Osteoblast (primary cell): ENCODE results near the gene OR8G5. TPM values are rescaled to one million over a fixed set of nuclear protein-coding genes. Genes with fewer than 3 reads are reported as not detected.
"Not testable (repeated sequence)": the region's sequence is repeated elsewhere in the genome, so short reads cannot be mapped to it uniquely, and the experiment has no call there.

Experiments
- DNase-seq: peaks from one replicate; pipeline ENCODE4 v3.0.0; 2011; ENCODE audit warnings: low spot score, mixed read lengths; ENCODE audit not compliant: insufficient read length; ENCODE audit errors: missing footprints
- H2AFZ ChIP-seq: 2 replicates; pipeline ENCODE4 v1.6.0; 2011; ENCODE audit warnings: mild to moderate bottlenecking, low read length
- H3K27ac ChIP-seq: 2 replicates; pipeline ENCODE4 v1.5.1; 2011; ENCODE audit warnings: mild to moderate bottlenecking, low read depth, low read length, moderate library complexity
- H3K27me3 ChIP-seq: 2 replicates; pipeline ENCODE4 v1.6.0; 2012; ENCODE audit warnings: mild to moderate bottlenecking, control low read depth, inconsistent platforms, low read length, moderate library complexity; ENCODE audit not compliant: insufficient read depth
- H3K36me3 ChIP-seq: 2 replicates; pipeline ENCODE4 v1.5.1; 2011; ENCODE audit warnings: mild to moderate bottlenecking, low read length, control low read depth, moderate library complexity; ENCODE audit not compliant: insufficient read depth
- H3K4me1 ChIP-seq: 2 replicates; pipeline ENCODE4 v1.5.1; 2011; ENCODE audit warnings: mild to moderate bottlenecking, low read length, control low read depth, moderate library complexity; ENCODE audit not compliant: insufficient read depth
- H3K4me2 ChIP-seq: 2 replicates; pipeline ENCODE4 v1.6.0; 2011; ENCODE audit warnings: mild to moderate bottlenecking, low read length; ENCODE audit not compliant: insufficient read depth
- H3K4me3 ChIP-seq: fragments of 200-600 bp; sonication (generic); 3 replicates; pipeline ENCODE4 v1.5.1; 2012; ENCODE audit warnings: mild to moderate bottlenecking, low read length, inconsistent platforms; ENCODE audit not compliant: insufficient read depth
- H3K79me2 ChIP-seq: 2 replicates; pipeline ENCODE4 v1.6.0; 2012; ENCODE audit warnings: mild to moderate bottlenecking, low read length, control low read depth, inconsistent platforms; ENCODE audit not compliant: insufficient read depth
- H3K9me3 ChIP-seq: 2 replicates; pipeline ENCODE4 v1.5.1; 2011; ENCODE audit warnings: low read depth, low read length, control low read depth
- H4K20me1 ChIP-seq: 2 replicates; pipeline ENCODE4 v1.6.0; 2012; ENCODE audit warnings: mild to moderate bottlenecking, low read length, control low read depth; ENCODE audit not compliant: insufficient read depth
- CTCF ChIP-seq: IDR thresholded peaks from 2 replicates; pipeline ENCODE4 v1.5.1; 2011; ENCODE audit warnings: mild to moderate bottlenecking, low read depth, low read length, moderate library complexity; ENCODE audit errors: extremely low read depth
- total RNA-seq: library from RNA; depleted of rRNA; stranded (reverse); fragments of >200 nt; gene quantifications from 2 replicates; pipeline ENCODE4 v1.2.3, GENCODE V29; 2012

OR8G5 gene
- total RNA-seq, 1 donor: not detected

DNA sequence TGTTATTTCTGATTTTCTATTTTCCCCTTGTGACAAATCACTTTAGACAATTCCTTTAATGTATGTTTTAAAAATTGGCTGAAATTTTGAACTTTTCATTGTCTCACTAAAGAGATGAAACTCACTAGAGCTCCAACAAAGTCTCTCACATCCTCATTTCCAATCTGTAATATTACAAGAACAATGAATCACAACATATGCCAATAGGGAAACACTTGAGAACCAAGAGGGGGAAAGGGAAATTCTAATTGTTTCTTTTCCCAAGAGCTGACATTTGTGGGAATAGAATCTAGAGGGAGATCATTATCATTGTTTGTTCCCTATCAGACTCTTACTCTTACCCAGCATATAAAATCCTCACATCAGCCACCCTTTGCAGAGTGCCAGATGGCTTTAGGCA is 44.9 kb upstream of the OR8G5 start:
- Histone ChIP-seq H3K4me3 (no peak overlapping the region), H2AFZ (no peak overlapping the region), H3K27ac (no peak overlapping the region), H3K4me1 (no peaks in the 10 kb centered on the region), H3K9me3 (no peaks in the 10 kb centered on the region), H3K36me3 (no peaks in the 10 kb centered on the region), H3K79me2 (no peaks in the 10 kb centered on the region), H4K20me1 (no peaks in the 10 kb centered on the region), H3K4me2 (no peak overlapping the region), H3K27me3 (no peaks in the 10 kb centered on the region)
- no peak for TF ChIP-seq CTCF
- DNase-seq: no peak

GRCh38 chr11:124214027-124214426 is 42.1 kb upstream of the OR8G5 start:
- no peak overlapping the region for H3K4me3 ChIP-seq
- DNase-seq: no peak
- no peaks in the 10 kb centered on the region for H3K36me3 ChIP-seq
- no peaks in the 10 kb centered on the region for H3K79me2 ChIP-seq
- H3K4me1 ChIP-seq: no peaks in the 10 kb centered on the region
- H3K9me3 ChIP-seq: no peaks in the 10 kb centered on the region
- no peak overlapping the region for H3K4me2 ChIP-seq
- H3K27me3 ChIP-seq: no peaks in the 10 kb centered on the region
- H4K20me1 ChIP-seq: no peaks in the 10 kb centered on the region
- H2AFZ ChIP-seq: no peak overlapping the region
- no peak for TF ChIP-seq CTCF
- H3K27ac ChIP-seq: no peak overlapping the region

GRCh38 chr11:124219126-124219525 is 37.0 kb upstream of the OR8G5 start:
- Histone ChIP-seq H3K4me2 (no peak overlapping the region), H3K36me3 (no peaks in the 10 kb centered on the region), H2AFZ (no peak overlapping the region), H3K9me3 (no peaks in the 10 kb centered on the region), H3K27me3 (no peaks in the 10 kb centered on the region), H3K79me2 (no peaks in the 10 kb centered on the region), H4K20me1 (no peaks in the 10 kb centered on the region), H3K27ac (no peak overlapping the region), H3K4me3 (no peak overlapping the region), H3K4me1 (no peaks in the 10 kb centered on the region)
- TF ChIP-seq CTCF: no peak
- no peak for DNase-seq

- Histone ChIP-seq H3K36me3 (no peaks in the 10 kb centered on the region), H2AFZ (no peak overlapping the region), H3K27ac (no peak overlapping the region), H3K27me3 (no peaks in the 10 kb centered on the region), H3K4me2 (no peak overlapping the region), H3K4me3 (no peak overlapping the region), H3K79me2 (no peaks in the 10 kb centered on the region), H4K20me1 (no peaks in the 10 kb centered on the region), H3K4me1 (no peaks in the 10 kb centered on the region), H3K9me3 (no peaks in the 10 kb centered on the region)
- DNase-seq: no peak
- TF ChIP-seq CTCF: no peak
These were observed 33.8 kb upstream of the OR8G5 start for GRCh38 chr11:124222407-124222806.

- not testable (repeated sequence) for H3K4me1 ChIP-seq, H3K36me3 ChIP-seq, H3K79me2 ChIP-seq, H3K27ac ChIP-seq, H4K20me1 ChIP-seq, H3K4me3 ChIP-seq, DNase-seq, H2AFZ ChIP-seq, H3K9me3 ChIP-seq, H3K27me3 ChIP-seq, H3K4me2 ChIP-seq
These were observed 31.4 kb upstream of the OR8G5 start for GRCh38 chr11:124224618-124225423.
